Stimulated activated CD8-positive, alpha-beta memory T cell treated with anti-CD3 and anti-CD28 coated beads, Interleukin-15, amount 100 ng/mL, for 48 hours (primary cell): ENCODE results near the gene MRPS14.
"Not testable (repeated sequence)": the region's sequence is repeated elsewhere in the genome, so short reads cannot be mapped to it uniquely, and the experiment has no call there.

ENCODE experiments used
- DNase-seq, 2 donors: peaks; one replicate each; pipeline ENCODE4 v3.0.0-alpha.2; 2020; ENCODE audit warnings: low read depth in 2 of 2

Gene MRPS14

GRCh38 chr1:175023043-175023921 lies at the start of gene MRPS14:
Gene MRPS14, minus strand, starts transcription at chr1:175023425. Its CDS starts 17 bp downstream, at chr1:175023408.
- peak; percentile 96 to 97 for DNase-seq

GRCh38 chr1:175072099-175072951 lies 49.1 kb upstream of the MRPS14 start:
- peak; percentile 3 to 7 for DNase-seq

GRCh38 chr1:175071276-175071943 lies 48.2 kb upstream of the MRPS14 start:
- DNase-seq, result no peak

- DNase-seq, result no peak
These were observed 47.6 kb upstream of the MRPS14 start for GRCh38 chr1:175070818-175071217.

- DNase-seq, result no peak
These were observed 44.3 kb upstream of the MRPS14 start, which contains the start of gene TNN for GRCh38 chr1:175067362-175068106. Gene TNN, plus strand, starts transcription at chr1:175067833. Its CDS starts 9,586 bp downstream, at chr1:175077419.

- no peak for DNase-seq
These were observed 39.6 kb upstream of the MRPS14 start for GRCh38 chr1:175062858-175063257.

- DNase-seq, result no peak
These were observed 39.1 kb upstream of the MRPS14 start for GRCh38 chr1:175062339-175062738.

GRCh38 chr1:175054736-175055135 lies 31.5 kb upstream of the MRPS14 start:
- DNase-seq, result no peak

- DNase-seq, result no peak
These were observed 27.8 kb upstream of the MRPS14 start for GRCh38 chr1:175050992-175051391.

- no peak for DNase-seq
These were observed 22.3 kb upstream of the MRPS14 start for GRCh38 chr1:175045519-175045918.

GRCh38 chr1:175045097-175045496 lies 21.9 kb upstream of the MRPS14 start:
- DNase-seq, result no peak

GRCh38 chr1:175044591-175044990 lies 21.4 kb upstream of the MRPS14 start:
- not testable (repeated sequence) for DNase-seq

GRCh38 chr1:175043824-175044223 lies 20.6 kb upstream of the MRPS14 start:
- no peak for DNase-seq

GRCh38 chr1:175042650-175043049 lies 19.4 kb upstream of the MRPS14 start:
- no peak for DNase-seq

GRCh38 chr1:175040324-175040879 lies 17.2 kb upstream of the MRPS14 start:
- DNase-seq, result no peak

GRCh38 chr1:175037416-175037815 lies 14.2 kb upstream of the MRPS14 start:
- no peak for DNase-seq

- no peak for DNase-seq
These were observed 13.3 kb upstream of the MRPS14 start for GRCh38 chr1:175036476-175036875.

- DNase-seq, result no peak
These were observed 12.6 kb upstream of the MRPS14 start for GRCh38 chr1:175035865-175036264.

GRCh38 chr1:175034775-175035174 lies 11.6 kb upstream of the MRPS14 start:
- DNase-seq, result no peak

- DNase-seq, result no peak
These were observed 10.7 kb upstream of the MRPS14 start for GRCh38 chr1:175033953-175034352.

GRCh38 chr1:175024773-175025172 lies 1.5 kb upstream of the MRPS14 start:
- no peak for DNase-seq
